ENCODE results near the gene SLC30A10. TPM values are rescaled to one million over a fixed set of nuclear protein-coding genes. Genes with fewer than 3 reads are reported as not detected.
A peak's percentile ranks its signal among the peaks of the same experiment; 100 is the strongest.

Gene SLC30A10
- total and polyA plus RNA-seq, 2 of the 13 experiments (the other 11 are each of a cell fraction or from before 2014, with no cell fraction given) = 20.9 to 30.2 TPM

DNA sequence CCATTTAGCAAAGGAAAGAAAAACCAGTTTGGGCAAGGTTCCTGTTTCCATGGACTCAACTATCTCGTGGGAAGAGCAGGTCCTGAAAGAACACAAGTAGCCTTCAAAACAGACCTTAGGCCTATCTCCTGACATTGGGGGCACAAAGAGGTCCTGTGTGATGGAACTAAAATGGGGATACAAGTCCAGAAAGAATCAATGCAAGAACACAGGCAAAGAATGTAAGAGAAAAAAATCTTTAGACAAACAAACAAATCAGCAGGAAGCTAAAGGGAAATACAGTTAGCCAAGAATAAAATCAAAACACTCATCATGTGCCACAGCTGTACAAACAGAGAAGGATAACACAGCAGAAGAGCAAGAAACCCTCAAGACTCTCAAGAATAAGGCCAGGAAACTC is 28.2 kb downstream of the SLC30A10 start (continued):
- TF ChIP-seq, protein P1, sequence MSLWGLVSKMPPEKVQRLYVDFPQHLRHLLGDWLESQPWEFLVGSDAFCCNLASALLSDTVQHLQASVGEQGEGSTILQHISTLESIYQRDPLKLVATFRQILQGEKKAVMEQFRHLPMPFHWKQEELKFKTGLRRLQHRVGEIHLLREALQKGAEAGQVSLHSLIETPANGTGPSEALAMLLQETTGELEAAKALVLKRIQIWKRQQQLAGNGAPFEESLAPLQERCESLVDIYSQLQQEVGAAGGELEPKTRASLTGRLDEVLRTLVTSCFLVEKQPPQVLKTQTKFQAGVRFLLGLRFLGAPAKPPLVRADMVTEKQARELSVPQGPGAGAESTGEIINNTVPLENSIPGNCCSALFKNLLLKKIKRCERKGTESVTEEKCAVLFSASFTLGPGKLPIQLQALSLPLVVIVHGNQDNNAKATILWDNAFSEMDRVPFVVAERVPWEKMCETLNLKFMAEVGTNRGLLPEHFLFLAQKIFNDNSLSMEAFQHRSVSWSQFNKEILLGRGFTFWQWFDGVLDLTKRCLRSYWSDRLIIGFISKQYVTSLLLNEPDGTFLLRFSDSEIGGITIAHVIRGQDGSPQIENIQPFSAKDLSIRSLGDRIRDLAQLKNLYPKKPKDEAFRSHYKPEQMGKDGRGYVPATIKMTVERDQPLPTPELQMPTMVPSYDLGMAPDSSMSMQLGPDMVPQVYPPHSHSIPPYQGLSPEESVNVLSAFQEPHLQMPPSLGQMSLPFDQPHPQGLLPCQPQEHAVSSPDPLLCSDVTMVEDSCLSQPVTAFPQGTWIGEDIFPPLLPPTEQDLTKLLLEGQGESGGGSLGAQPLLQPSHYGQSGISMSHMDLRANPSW (CRISPR knock-in tag; IDR thresholded peaks at IDR 0.05; ENCODE audit: borderline replicate concordance) = no peak
- no peak for TF ChIP-seq REXO4 (CRISPR knock-in tag; IDR thresholded peaks at IDR 0.05; ENCODE audit: borderline replicate concordance)
- no peak for TF ChIP-seq FOXJ3 (CRISPR knock-in tag; IDR thresholded peaks at IDR 0.05; ENCODE audit: borderline replicate concordance)

DNA sequence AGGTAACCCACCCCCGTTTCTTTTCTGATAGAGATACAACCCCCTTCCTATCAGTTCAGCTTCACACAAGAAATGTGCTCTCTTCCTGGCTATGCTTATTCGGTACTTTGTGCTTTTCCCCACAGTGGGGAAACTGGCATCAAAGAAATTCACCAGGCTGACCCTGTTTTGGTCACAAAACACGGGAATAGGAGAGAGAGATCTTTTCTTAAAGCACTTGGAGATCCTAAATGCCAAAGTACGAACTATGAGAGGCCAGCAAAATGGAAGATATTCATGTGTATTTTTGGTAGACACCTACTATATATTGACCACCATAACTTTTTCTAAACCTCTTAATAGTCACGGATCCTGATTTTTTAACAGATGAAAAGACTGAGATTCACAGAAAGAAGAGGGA is 30.0 kb downstream of the SLC30A10 start:
- Histone ChIP-seq H3K4me2 (ENCODE audit: low read depth, low read length) (no peak overlapping the region), H3K9ac (ENCODE audit: insufficient read depth, low read depth, low read length) (no peak overlapping the region), H3K27ac (ENCODE audit: extremely low read length, insufficient read depth, low read length) (no peak overlapping the region), H3K36me3 (replicated peaks in 1 of 2; ENCODE audit: control insufficient read depth in 1 of 2, insufficient read depth in 2 of 2, low read length in 2 of 2) (no peaks in the 10 kb centered on the region), H2AFZ (ENCODE audit: low read length) (peak overlapping the region; percentile 47), H4K20me1 (ENCODE audit: insufficient read depth, low read length) (no peaks in the 10 kb centered on the region), H3K27me3 (ENCODE audit: control insufficient read depth in 1 of 2, insufficient read depth in 2 of 2, low read length in 2 of 2) (no peaks in the 10 kb centered on the region), H3K9me3 (ENCODE audit: low read length) (no peaks in the 10 kb centered on the region), H3K4me1 (ENCODE audit: insufficient read depth, low read length) (peaks cover 21% of the 10 kb centered on the region; the same call in 1 of the 2 replicates), H3K79me2 (ENCODE audit: insufficient read depth, low read length) (no peaks in the 10 kb centered on the region), H3K4me3 (replicated peaks in 1 of 3; ENCODE audit: insufficient read depth in 1 of 3, low read depth in 2 of 3, low read length in 3 of 3) (no peak overlapping the region)
- no peak for ATAC-seq
- intact Hi-C loops (cut with micrococcal nuclease; ENCODE audit: unreplicated experiment) (no loop called here), in situ Hi-C loops (cut with HindIII; ENCODE audit: extremely low pct_ligation_motif_present, low pct_unique_long_range_greater_than_20kb) (no loop called here)
- CTCF ChIA-PET (ENCODE audit: low intra/inter-chr PET ratio, low total read pairs) = no interaction called here
- no TSS peak for BruUV-seq (replicated peaks)
- no peak for DNase-seq (ENCODE audit: low spot score)
- TF ChIP-seq ZNF446 (CRISPR knock-in tag; IDR thresholded peaks at IDR 0.05) = no peak
- no peak for TF ChIP-seq ATRX (CRISPR knock-in tag; IDR thresholded peaks at IDR 0.05; ENCODE audit: borderline replicate concordance)
- TF ChIP-seq ZNF619 (CRISPR knock-in tag; IDR thresholded peaks at IDR 0.05) = no peak
- TF ChIP-seq ZNF317 (CRISPR knock-in tag; IDR thresholded peaks at IDR 0.05) = 0 out of 2 replicates have a peak, but pooled peaks have one; percentile 40
- no peak for TF ChIP-seq JARID2 (CRISPR knock-in tag; IDR thresholded peaks at IDR 0.05; ENCODE audit: insufficient replicate concordance)
- no peak for FAIRE-seq
- POLR2A ChIA-PET = no interaction called here
- 65% methylated on average over 5 of the region's 5 CpGs for WGBS (ENCODE audit: low lambda C conversion rate)
